ENCODE results near the gene PARD3.

PARD3 gene

GRCh38 chr10:34736976-34737771, 77.9 kb downstream of the PARD3 start:
- no peak for TF ChIP-seq CTCF (IDR thresholded peaks at IDR 0.05)
- H3K79me2 ChIP-seq: peaks cover 32% of the 10 kb centered on the region
- H3K9me3 ChIP-seq (ENCODE audit: control insufficient read depth, low read length): no peaks in the 10 kb centered on the region
- H3K36me3 ChIP-seq (ENCODE audit: control insufficient read depth, insufficient read depth, low read length): no peaks in the 10 kb centered on the region
- H3K4me2 ChIP-seq (ENCODE audit: low read length): no peak overlapping the region
- no peaks in the 10 kb centered on the region for H3K27me3 ChIP-seq (ENCODE audit: control insufficient read depth, insufficient read depth, low read length)
- H2AFZ ChIP-seq: no peak overlapping the region
- H3K27ac ChIP-seq: no peak overlapping the region
- no peak overlapping the region for H3K4me3 ChIP-seq (ENCODE audit: low read depth, low read length)
- peaks cover 9% of the 10 kb centered on the region for H3K4me1 ChIP-seq
- no peak overlapping the region for H3K9ac ChIP-seq

DNA sequence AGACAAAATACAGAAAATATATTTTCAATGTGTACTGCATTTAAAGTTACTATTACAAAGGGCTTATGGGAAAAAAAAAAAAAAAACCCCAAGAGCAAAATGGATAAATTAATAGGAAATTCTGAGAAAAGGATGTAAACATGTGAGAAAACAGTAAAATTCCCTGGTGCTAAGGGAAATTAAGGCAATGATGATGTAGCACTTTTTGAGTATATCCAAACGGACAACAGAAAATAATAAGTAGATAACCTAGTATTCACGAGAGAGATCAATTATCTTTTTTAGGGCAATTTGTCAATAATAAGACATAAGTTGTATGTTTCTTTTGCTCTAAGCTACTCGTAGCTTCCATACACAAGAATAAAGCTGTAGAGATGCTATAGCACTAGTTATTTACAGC, 80.2 kb downstream of the PARD3 start:
- no peak overlapping the region for H2AFZ ChIP-seq
- H3K9ac ChIP-seq: no peak overlapping the region
- no peak overlapping the region for H3K4me3 ChIP-seq (ENCODE audit: low read depth, low read length)
- no peaks in the 10 kb centered on the region for H3K36me3 ChIP-seq (ENCODE audit: control insufficient read depth, insufficient read depth, low read length)
- H3K27ac ChIP-seq: no peak overlapping the region
- H3K4me2 ChIP-seq (ENCODE audit: low read length): no peak overlapping the region
- H3K9me3 ChIP-seq (ENCODE audit: control insufficient read depth, low read length): no peaks in the 10 kb centered on the region
- H3K4me1 ChIP-seq: peaks cover 5% of the 10 kb centered on the region
- H3K79me2 ChIP-seq: peaks cover 32% of the 10 kb centered on the region
- H3K27me3 ChIP-seq (ENCODE audit: control insufficient read depth, insufficient read depth, low read length): no peaks in the 10 kb centered on the region
- no peak for TF ChIP-seq CTCF (IDR thresholded peaks at IDR 0.05)

GRCh38 chr10:34732926-34733325, 82.2 kb downstream of the PARD3 start:
- H3K36me3 ChIP-seq (ENCODE audit: control insufficient read depth, insufficient read depth, low read length): no peaks in the 10 kb centered on the region
- no peak overlapping the region for H3K27ac ChIP-seq
- no peak for TF ChIP-seq CTCF (IDR thresholded peaks at IDR 0.05)
- H3K4me1 ChIP-seq: no peaks in the 10 kb centered on the region
- H3K27me3 ChIP-seq (ENCODE audit: control insufficient read depth, insufficient read depth, low read length): no peaks in the 10 kb centered on the region
- no peak overlapping the region for H3K4me3 ChIP-seq (ENCODE audit: low read depth, low read length)
- H3K9me3 ChIP-seq (ENCODE audit: control insufficient read depth, low read length): no peaks in the 10 kb centered on the region
- no peak overlapping the region for H3K9ac ChIP-seq
- H2AFZ ChIP-seq: no peak overlapping the region
- H3K79me2 ChIP-seq: peaks cover 31% of the 10 kb centered on the region
- H3K4me2 ChIP-seq (ENCODE audit: low read length): no peak overlapping the region

GRCh38 chr10:34731885-34732701, 83.0 kb downstream of the PARD3 start:
- H3K27me3 ChIP-seq (ENCODE audit: control insufficient read depth, insufficient read depth, low read length): no peaks in the 10 kb centered on the region
- no peak overlapping the region for H3K9ac ChIP-seq
- no peaks in the 10 kb centered on the region for H3K4me1 ChIP-seq
- no peak for TF ChIP-seq CTCF (IDR thresholded peaks at IDR 0.05)
- no peak overlapping the region for H3K27ac ChIP-seq
- no peak overlapping the region for H3K4me3 ChIP-seq (ENCODE audit: low read depth, low read length)
- no peaks in the 10 kb centered on the region for H3K9me3 ChIP-seq (ENCODE audit: control insufficient read depth, low read length)
- H3K79me2 ChIP-seq: peaks cover 22% of the 10 kb centered on the region
- no peaks in the 10 kb centered on the region for H3K36me3 ChIP-seq (ENCODE audit: control insufficient read depth, insufficient read depth, low read length)
- H3K4me2 ChIP-seq (ENCODE audit: low read length): no peak overlapping the region
- no peak overlapping the region for H2AFZ ChIP-seq

Data from parathyroid adenoma (tissue), 2 donors.